Endodermal cell (in vitro differentiated cells): ENCODE data around the gene LEAP2. TPM values are rescaled to one million over a fixed set of nuclear protein-coding genes. Genes with fewer than 3 reads are reported as not detected.

Experiments used
- DNase-seq: peaks from one replicate; pipeline ENCODE4 v3.0.0-alpha.2; 2017
- H3K27ac ChIP-seq: 2 replicates; pipeline ENCODE4 v1.5.1; 2013; ENCODE audit warnings: mild to moderate bottlenecking, low read depth, low read length, moderate library complexity
- H3K27me3 ChIP-seq: 2 replicates; pipeline ENCODE4 v1.6.1; 2013; ENCODE audit warnings: mild to moderate bottlenecking, low read length, moderate library complexity; ENCODE audit not compliant: insufficient read depth, control insufficient read depth, poor library complexity, severe bottlenecking
- H3K36me3 ChIP-seq: 2 replicates; pipeline ENCODE4 v1.7.0; 2013; ENCODE audit warnings: mild to moderate bottlenecking, low read length, moderate library complexity; ENCODE audit not compliant: control insufficient read depth, insufficient read depth
- H3K4me1 ChIP-seq: one replicate; pipeline ENCODE4 v1.7.0; 2013; ENCODE audit warnings: low read length; ENCODE audit not compliant: control insufficient read depth, insufficient read depth
- H3K4me3 ChIP-seq: 2 replicates; pipeline ENCODE4 v1.5.1; 2013; ENCODE audit warnings: mild to moderate bottlenecking, low read length, moderate library complexity
- H3K9ac ChIP-seq: 2 replicates; pipeline ENCODE4 v1.6.1; 2013; ENCODE audit warnings: mild to moderate bottlenecking, low read length, moderate library complexity; ENCODE audit not compliant: poor library complexity, severe bottlenecking; ENCODE audit errors: extremely low read depth
- H3K9me3 ChIP-seq: 2 replicates; pipeline ENCODE4 v1.6.1; 2013; ENCODE audit warnings: mild to moderate bottlenecking, low read length, moderate library complexity; ENCODE audit not compliant: control insufficient read depth
- H3K27ac Mint-ChIP-seq: 2 replicates; pipeline ENCODE4 v1.8.0; 2020; ENCODE audit warnings: mixed read lengths
- H3K27me3 Mint-ChIP-seq: 2 replicates; pipeline ENCODE4 v1.8.0; 2021; ENCODE audit warnings: mild to moderate bottlenecking, mixed read lengths; ENCODE audit not compliant: insufficient read depth
- H3K36me3 Mint-ChIP-seq: 2 replicates; pipeline ENCODE4 v1.8.0; 2020; ENCODE audit warnings: low read depth, mixed read lengths
- H3K4me1 Mint-ChIP-seq: 2 replicates; pipeline ENCODE4 v1.8.0; 2020; ENCODE audit warnings: mixed read lengths
- H3K4me3 Mint-ChIP-seq: 2 replicates; pipeline ENCODE4 v1.8.0; 2020; ENCODE audit warnings: mild to moderate bottlenecking, moderate library complexity, mixed read lengths
- H3K9me3 Mint-ChIP-seq: 2 replicates; pipeline ENCODE4 v1.8.0; 2020; ENCODE audit warnings: mild to moderate bottlenecking, mixed read lengths
- WGBS, 2 experiments: methylation state at CpG; one replicate each; pipeline versions ENCODE4 v1.1.5 to v1.1.7; 2013; ENCODE audit warnings: missing lambda C conversion rate in 2 of 2, mixed read lengths in 1 of 2; ENCODE audit not compliant: insufficient coverage in 1 of 2, insufficient read length in 1 of 2; 5-methylcytosine and 5-hydroxymethylcytosine counted together
- total RNA-seq, 2 donors: library from RNA; stranded (reverse); fragmentation: NEBNext Ultra II Directional in 1 of 2; extraction: Animal tissue kit (Norgen Biotek cat#: 25700) in 1 of 2; gene quantifications; 2 replicates in 1 of 2; 3 replicates in 1 of 2; pipeline ENCODE4 v1.2.1, GENCODE V29; 2021
- TF ChIP-seq, protein P1 (sequence below): fragments of 200-600 bp; sonication (generic); conservative IDR thresholded peaks from 2 replicates; pipeline ENCODE4 v1.5.0; 2021; ENCODE audit warnings: antibody characterized with exemption, mild to moderate bottlenecking

Gene LEAP2
- total RNA-seq, 2 donors from 2014 or later, result 0.92 to 0.95 TPM

DNA sequence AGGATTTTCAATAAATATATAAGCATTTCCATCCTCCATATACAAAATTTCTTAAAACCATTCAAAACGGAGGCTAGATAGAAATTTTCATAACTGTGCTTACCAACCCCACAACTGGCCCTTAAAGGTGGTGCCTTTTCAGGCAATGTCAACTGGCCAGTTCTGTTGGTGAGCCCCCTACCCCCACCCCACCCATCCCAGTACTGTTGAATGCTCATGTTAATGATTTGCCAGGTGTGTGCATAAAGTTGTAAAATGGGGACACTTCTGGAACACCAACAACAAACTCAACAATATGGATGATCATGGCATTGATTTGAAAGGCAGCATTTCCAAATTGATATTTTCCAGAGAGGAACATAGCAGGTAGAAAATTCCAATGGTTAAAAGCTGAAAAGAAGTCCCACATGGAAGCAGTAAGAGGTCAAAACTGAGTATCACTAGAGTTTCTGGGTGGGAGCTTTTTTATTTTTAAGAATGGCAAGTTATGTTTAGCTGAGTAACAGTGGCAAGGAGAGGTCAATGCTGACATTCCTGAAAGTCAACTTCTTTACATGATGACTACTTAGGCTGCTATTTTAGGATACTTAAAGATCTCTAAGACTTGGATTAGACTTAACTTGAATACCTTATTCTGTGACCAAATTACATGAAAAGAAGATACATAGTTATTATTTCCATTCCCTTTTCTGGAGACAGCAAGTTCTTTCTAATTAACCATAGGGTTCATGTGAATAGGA lies 2.7 kb downstream of the LEAP2 start:
- Mint-ChIP-seq H3K4me1 (no peaks in the 10 kb centered on the region), H3K27me3 (no peaks in the 10 kb centered on the region), H3K27ac (no peak overlapping the region), H3K9me3 (no peaks in the 10 kb centered on the region), H3K4me3 (no peak overlapping the region), H3K36me3 (peaks cover 41% of the 10 kb centered on the region)
- WGBS, 2 experiments, result 83 to 100% methylated on average over 1 of the region's 1 CpG
- Histone ChIP-seq H3K27me3 (no peaks in the 10 kb centered on the region), H3K36me3 (peaks cover 93% of the 10 kb centered on the region), H3K9ac (no peak overlapping the region), H3K27ac (no peak overlapping the region), H3K4me3 (no peak overlapping the region), H3K9me3 (no peaks in the 10 kb centered on the region), H3K4me1 (peaks cover 6% of the 10 kb centered on the region)
- TF ChIP-seq, protein P1, sequence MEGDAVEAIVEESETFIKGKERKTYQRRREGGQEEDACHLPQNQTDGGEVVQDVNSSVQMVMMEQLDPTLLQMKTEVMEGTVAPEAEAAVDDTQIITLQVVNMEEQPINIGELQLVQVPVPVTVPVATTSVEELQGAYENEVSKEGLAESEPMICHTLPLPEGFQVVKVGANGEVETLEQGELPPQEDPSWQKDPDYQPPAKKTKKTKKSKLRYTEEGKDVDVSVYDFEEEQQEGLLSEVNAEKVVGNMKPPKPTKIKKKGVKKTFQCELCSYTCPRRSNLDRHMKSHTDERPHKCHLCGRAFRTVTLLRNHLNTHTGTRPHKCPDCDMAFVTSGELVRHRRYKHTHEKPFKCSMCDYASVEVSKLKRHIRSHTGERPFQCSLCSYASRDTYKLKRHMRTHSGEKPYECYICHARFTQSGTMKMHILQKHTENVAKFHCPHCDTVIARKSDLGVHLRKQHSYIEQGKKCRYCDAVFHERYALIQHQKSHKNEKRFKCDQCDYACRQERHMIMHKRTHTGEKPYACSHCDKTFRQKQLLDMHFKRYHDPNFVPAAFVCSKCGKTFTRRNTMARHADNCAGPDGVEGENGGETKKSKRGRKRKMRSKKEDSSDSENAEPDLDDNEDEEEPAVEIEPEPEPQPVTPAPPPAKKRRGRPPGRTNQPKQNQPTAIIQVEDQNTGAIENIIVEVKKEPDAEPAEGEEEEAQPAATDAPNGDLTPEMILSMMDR, result no peak
- DNase-seq, result no peak

DNA sequence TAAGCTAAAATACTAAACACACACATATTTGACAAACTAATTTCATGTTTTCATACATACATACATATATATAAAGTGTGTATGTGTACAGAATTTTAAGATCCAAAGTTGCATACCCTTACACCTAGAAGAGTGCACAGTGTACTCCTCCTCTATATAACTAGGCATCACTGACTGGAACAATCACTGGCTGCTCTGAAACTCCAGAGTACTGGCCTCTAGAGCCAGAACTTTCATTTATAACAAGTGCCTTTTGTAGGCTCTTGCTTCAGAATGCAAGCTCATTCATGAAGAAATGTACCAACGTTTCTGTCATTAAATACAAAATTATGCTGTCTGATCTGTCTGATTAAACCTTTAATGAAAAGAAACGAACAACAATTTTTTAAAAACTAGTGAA lies 4.0 kb downstream of the LEAP2 start:
- no peaks in the 10 kb centered on the region for H3K9me3 ChIP-seq
- 95 to 97% methylated on average over 2 of the region's 2 CpGs for WGBS, 2 experiments
- no peak for DNase-seq
- H3K4me3 ChIP-seq, result no peak overlapping the region
- Mint-ChIP-seq H3K4me1 (no peaks in the 10 kb centered on the region), H3K36me3 (peaks cover 51% of the 10 kb centered on the region), H3K27ac (no peak overlapping the region), H3K27me3 (no peaks in the 10 kb centered on the region), H3K9me3 (no peaks in the 10 kb centered on the region), H3K4me3 (no peak overlapping the region)
- TF ChIP-seq, protein P1, result no peak
- H3K9ac ChIP-seq, result no peak overlapping the region
- no peak overlapping the region for H3K27ac ChIP-seq
- H3K4me1 ChIP-seq, result peaks cover under 1% of the 10 kb centered on the region
- no peaks in the 10 kb centered on the region for H3K27me3 ChIP-seq
- peaks cover 96% of the 10 kb centered on the region for H3K36me3 ChIP-seq

DNA sequence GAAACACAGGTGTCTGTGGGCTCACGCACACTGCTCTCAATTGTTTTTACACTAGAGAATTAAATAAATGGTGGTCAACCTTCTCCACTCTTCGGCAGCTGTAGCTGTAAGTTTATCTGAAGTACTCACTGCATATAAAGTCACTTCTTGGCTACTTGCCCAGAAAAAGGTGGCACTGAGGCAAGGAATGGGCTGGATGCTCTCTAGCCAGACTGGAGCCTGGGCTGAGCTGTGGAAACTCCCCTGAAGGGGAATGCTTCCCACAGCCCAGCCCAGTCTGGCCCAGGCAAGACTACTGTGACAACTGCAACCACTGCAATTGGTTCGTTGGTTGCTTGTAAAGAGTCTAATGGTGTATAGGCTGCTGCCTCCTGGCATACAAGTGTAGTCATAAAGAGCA lies 4.5 kb downstream of the LEAP2 start:
- TF ChIP-seq, protein P1, result no peak
- Mint-ChIP-seq H3K27me3 (no peaks in the 10 kb centered on the region), H3K4me1 (no peaks in the 10 kb centered on the region), H3K4me3 (no peak overlapping the region), H3K36me3 (peaks cover 54% of the 10 kb centered on the region), H3K9me3 (no peaks in the 10 kb centered on the region), H3K27ac (no peak overlapping the region)
- Histone ChIP-seq H3K9me3 (no peaks in the 10 kb centered on the region), H3K9ac (no peak overlapping the region), H3K4me3 (no peak overlapping the region), H3K4me1 (no peaks in the 10 kb centered on the region), H3K27me3 (no peaks in the 10 kb centered on the region), H3K36me3 (peaks cover 96% of the 10 kb centered on the region), H3K27ac (no peak overlapping the region)
- 94 to 95% methylated on average over 3 of the region's 3 CpGs for WGBS, 2 experiments
- no peak for DNase-seq
